Esophagus muscularis mucosa (tissue), 4 donors: ENCODE data around the gene CLEC17A. TPM values are rescaled to one million over a fixed set of nuclear protein-coding genes. Genes with fewer than 3 reads are reported as not detected.
"Not testable (repeated sequence)": the region's sequence is repeated elsewhere in the genome, so short reads cannot be mapped to it uniquely, and the experiment has no call there.

Source experiments
- DNase-seq: peaks from one replicate; pipeline ENCODE4 v3.0.0-alpha.2; 2017; ENCODE audit errors: extremely low spot score
- H3K27ac ChIP-seq, 4 donors: fragments of 200-600 bp; sonication (generic); replicated peaks in 1 of 4; 1 replicate in 3 of 4; 2 replicates in 1 of 4; pipeline ENCODE4 v1.5.1; 2016 to 2019; ENCODE audit warnings: mild to moderate bottlenecking in 1 of 4
- H3K27me3 ChIP-seq, 4 donors: fragments of 200-600 bp; sonication (generic); one replicate each; pipeline versions ENCODE4 v1.5.1 to v1.6.0; 2016 to 2019
- H3K36me3 ChIP-seq, 4 donors: fragments of 200-600 bp; sonication (generic); one replicate each; pipeline ENCODE4 v1.5.1; 2016 to 2019
- H3K4me1 ChIP-seq, 4 donors: fragments of 200-600 bp; sonication (generic); one replicate each; pipeline ENCODE4 v1.5.1; 2016 to 2019
- H3K4me3 ChIP-seq, 4 donors: fragments of 200-600 bp; sonication (generic); 1 replicate in 2 of 4; 2 replicates in 2 of 4; pipeline ENCODE4 v1.5.1; 2016 to 2019; ENCODE audit warnings: mild to moderate bottlenecking in 4 of 4, moderate library complexity in 1 of 4
- H3K9me3 ChIP-seq, 4 donors: fragments of 200-600 bp; sonication (generic); 1 replicate in 3 of 4; 2 replicates in 1 of 4; pipeline ENCODE4 v1.5.1; 2016 to 2019
- CTCF ChIP-seq, 3 experiments: fragments of 200-600 bp in 2 of 3; fragments of 450-650 bp in 1 of 3; sonication (generic) in 2 of 3; IDR thresholded peaks; one replicate each; pipeline ENCODE4 v1.5.1; 2017 to 2019; ENCODE audit warnings: antibody characterized with exemption in 3 of 3, mild to moderate bottlenecking in 2 of 3, moderate library complexity in 1 of 3
- EP300 ChIP-seq: sonication (generic); formaldehyde crosslinking; IDR thresholded peaks from one replicate; pipeline ENCODE4 v1.6.1; 2017; ENCODE audit warnings: antibody characterized with exemption
- POLR2A ChIP-seq: fragments of 450-650 bp; IDR thresholded peaks from one replicate; pipeline ENCODE4 v1.6.1; 2017; ENCODE audit warnings: antibody characterized with exemption, moderate library complexity, mild to moderate bottlenecking, low read depth
- POLR2AphosphoS5 ChIP-seq, 2 donors: sonication (generic); formaldehyde crosslinking; IDR thresholded peaks; one replicate each; pipeline ENCODE4 v1.6.1; 2017; ENCODE audit warnings: antibody characterized with exemption in 2 of 2
- WGBS: methylation state at CpG from one replicate; pipeline ENCODE4 v1.1.5; 2018; 5-methylcytosine and 5-hydroxymethylcytosine counted together
- intact Hi-C: fragments of 100-400 bp; cut with DNase I; formaldehyde crosslinking; loops from one replicate; pipeline ENCODE4 v1.15.1; 2023
- total RNA-seq, 4 donors: library from RNA; depleted of rRNA; stranded (reverse); fragments of >200 nt; gene quantifications; one replicate each; pipeline versions ENCODE4 v1.1.0 to v1.2.1, GENCODE V29; 2016

The CLEC17A gene
- total RNA-seq, 4 donors from 2014 or later = not detected

GRCh38 chr19:14550201-14550754 is 32.6 kb upstream of the CLEC17A start:
- no peak for DNase-seq
- Histone ChIP-seq H3K27me3 (no peaks in the 10 kb centered on the region), H3K4me1 (peaks cover 9 to 24% (median 15%) of the 10 kb centered on the region in 4 donors), H3K27ac (no peak overlapping the region), H3K9me3 (no peaks in the 10 kb centered on the region), H3K36me3 (peaks cover 0 to 31% (median 5%) of the 10 kb centered on the region in 4 donors), H3K4me3 (no peak overlapping the region)
- intact Hi-C loops = no loop called here
- 64% methylated on average over 15 of the region's 15 CpGs for WGBS
- TF ChIP-seq POLR2AphosphoS5 (IDR thresholded peaks at IDR 0.05) = no peak
- TF ChIP-seq POLR2A = no peak
- TF ChIP-seq EP300 = no peak
- no peak for TF ChIP-seq CTCF (IDR thresholded peaks at IDR 0.05)

- 74% methylated on average over 10 of the region's 12 CpGs for WGBS
- H3K4me1 ChIP-seq = peaks cover 9 to 23% (median 13%) of the 10 kb centered on the region in 4 donors
- H3K4me3 ChIP-seq, intact Hi-C loops, H3K27ac ChIP-seq, H3K9me3 ChIP-seq, DNase-seq, H3K27me3 ChIP-seq: not testable (repeated sequence)
- H3K36me3 ChIP-seq = peaks cover 0 to 31% (median 5%) of the 10 kb centered on the region in 4 donors
Observed at GRCh38 chr19:14551134-14552005, 31.5 kb upstream of the CLEC17A start.

GRCh38 chr19:14552006-14552360 is 30.9 kb upstream of the CLEC17A start:
- WGBS = 92% methylated on average over 8 of the region's 8 CpGs
- H3K4me3 ChIP-seq, H3K9me3 ChIP-seq, intact Hi-C loops, DNase-seq, H3K27me3 ChIP-seq, H3K27ac ChIP-seq: not testable (repeated sequence)
- H3K4me1 ChIP-seq = peaks cover 15 to 29% (median 19%) of the 10 kb centered on the region in 4 donors
- peaks cover 0 to 31% (median 5%) of the 10 kb centered on the region in 4 donors for H3K36me3 ChIP-seq

GRCh38 chr19:14553042-14553938 is 29.6 kb upstream of the CLEC17A start:
- TF ChIP-seq POLR2AphosphoS5 (IDR thresholded peaks at IDR 0.05) = no peak
- no peak for TF ChIP-seq POLR2A
- TF ChIP-seq EP300 = no peak
- no peak for TF ChIP-seq CTCF (IDR thresholded peaks at IDR 0.05)
- WGBS = 94% methylated on average over 25 of the region's 35 CpGs
- no peak overlapping the region for H3K27ac ChIP-seq
- DNase-seq = no peak
- H3K4me1 ChIP-seq = peaks cover 17 to 31% (median 23%) of the 10 kb centered on the region in 4 donors
- no peaks in the 10 kb centered on the region for H3K9me3 ChIP-seq
- intact Hi-C loops = no loop called here
- H3K36me3 ChIP-seq = peaks cover 0 to 30% (median 5%) of the 10 kb centered on the region in 4 donors
- H3K4me3 ChIP-seq = no peak overlapping the region
- no peaks in the 10 kb centered on the region for H3K27me3 ChIP-seq

GRCh38 chr19:14553939-14554243 is 29.0 kb upstream of the CLEC17A start:
- no peak overlapping the region for H3K4me3 ChIP-seq
- no peaks in the 10 kb centered on the region for H3K27me3 ChIP-seq
- no peak for DNase-seq
- H3K36me3 ChIP-seq = peaks cover 0 to 24% (median 5%) of the 10 kb centered on the region in 4 donors
- TF ChIP-seq POLR2A (no peak), POLR2AphosphoS5 (IDR thresholded peaks at IDR 0.05) (no peak), CTCF (IDR thresholded peaks at IDR 0.05) (no peak), EP300 (no peak)
- 90% methylated on average over 2 of the region's 9 CpGs for WGBS
- no peak overlapping the region for H3K27ac ChIP-seq
- H3K4me1 ChIP-seq = peaks cover 17 to 31% (median 23%) of the 10 kb centered on the region in 4 donors
- no peaks in the 10 kb centered on the region for H3K9me3 ChIP-seq
- intact Hi-C loops = no loop called here
